ENCODE data around the gene IFT27.
"Not testable (repeated sequence)": the region's sequence is repeated elsewhere in the genome, so short reads cannot be mapped to it uniquely, and the experiment has no call there.

IFT27 gene

GRCh38 chr22:36743011-36743410 is 32.9 kb downstream of the IFT27 start:
- no peak for DNase-seq

GRCh38 chr22:36741968-36742367 is 34.0 kb downstream of the IFT27 start:
- no peak for DNase-seq

GRCh38 chr22:36741204-36741793 is 34.6 kb downstream of the IFT27 start:
- no peak for DNase-seq

- DNase-seq, result no peak
Observed at GRCh38 chr22:36740716-36741115, 35.2 kb downstream of the IFT27 start.

GRCh38 chr22:36739185-36739584 is 36.7 kb downstream of the IFT27 start:
- no peak for DNase-seq

- DNase-seq, result no peak
Observed at GRCh38 chr22:36738416-36739020, 37.4 kb downstream of the IFT27 start.

GRCh38 chr22:36737776-36738175 is 38.1 kb downstream of the IFT27 start:
- DNase-seq, result no peak

- DNase-seq, result no peak
Observed at GRCh38 chr22:36736701-36737320, 39.1 kb downstream of the IFT27 start.

GRCh38 chr22:36734171-36735058 is 41.5 kb downstream of the IFT27 start:
- no peak for DNase-seq

- DNase-seq, result no peak
Observed at GRCh38 chr22:36733271-36733670, 42.6 kb downstream of the IFT27 start.

- DNase-seq, result no peak
Observed at GRCh38 chr22:36732609-36733008, 43.3 kb downstream of the IFT27 start.

GRCh38 chr22:36731916-36732315 is 44.0 kb downstream of the IFT27 start:
- no peak for DNase-seq

GRCh38 chr22:36731321-36731720 is 44.6 kb downstream of the IFT27 start:
- DNase-seq, result not testable (repeated sequence)

- DNase-seq, result no peak
Observed at GRCh38 chr22:36730176-36730858, 45.6 kb downstream of the IFT27 start.

GRCh38 chr22:36729321-36729720 is 46.6 kb downstream of the IFT27 start:
- DNase-seq, result no peak

- no peak for DNase-seq
Observed at GRCh38 chr22:36728505-36728904, 47.4 kb downstream of the IFT27 start.

GRCh38 chr22:36727927-36728488 is 47.9 kb downstream of the IFT27 start:
- DNase-seq, result no peak

GRCh38 chr22:36727110-36727509 is 48.8 kb downstream of the IFT27 start:
- DNase-seq, result no peak

- DNase-seq, result no peak
Observed at GRCh38 chr22:36726007-36726380, 49.9 kb downstream of the IFT27 start.

- DNase-seq, result no peak
Observed at GRCh38 chr22:36725366-36726006, 50.4 kb downstream of the IFT27 start.

GRCh38 chr22:36724836-36725235 is 51.1 kb downstream of the IFT27 start:
- no peak for DNase-seq

GRCh38 chr22:36722055-36722454 is 53.9 kb downstream of the IFT27 start:
- no peak for DNase-seq
